ENCODE measurements around the gene GPSM1.
"Not testable (repeated sequence)": the region's sequence is repeated elsewhere in the genome, so short reads cannot be mapped to it uniquely, and the experiment has no call there.

Gene GPSM1

GRCh38 chr9:136405481-136405880 is 78.1 kb downstream of the GPSM1 start:
- no peak for DNase-seq

- not testable (repeated sequence) for DNase-seq
Measured at GRCh38 chr9:136405904-136406303, 78.6 kb downstream of the GPSM1 start.

- not testable (repeated sequence) for DNase-seq
Measured at GRCh38 chr9:136407061-136407460, 79.7 kb downstream of the GPSM1 start.

DNA sequence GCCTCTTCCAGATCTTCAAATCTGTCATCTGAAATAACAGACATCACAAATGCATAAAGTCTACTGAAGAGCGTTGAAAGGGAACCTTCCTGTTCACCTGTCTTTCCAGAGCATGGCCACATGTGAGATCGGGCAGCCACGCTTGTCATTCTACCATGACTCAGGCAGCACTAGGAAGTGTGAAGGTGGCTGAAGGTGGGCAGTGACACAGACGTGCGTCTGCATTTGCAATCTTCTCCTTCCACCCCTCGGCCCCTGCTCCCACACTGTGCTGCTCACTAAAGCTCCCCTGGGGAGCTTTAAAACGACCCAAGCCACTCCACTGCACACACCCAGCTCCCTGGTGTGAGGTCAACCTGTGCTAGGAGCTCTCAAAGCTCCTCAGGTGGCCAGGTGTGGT is 80.6 kb downstream of the GPSM1 start:
- DNase-seq = no peak

Measured in anterior cingulate cortex (tissue), 58 donors.